GM23248 (cell line): ENCODE measurements around the gene PTPRE.

Experiments used
- EZH2 ChIP-seq: fragments of 200-600 bp; sonication (generic); IDR thresholded peaks from 2 replicates; pipeline ENCODE4 v1.6.1; 2018; ENCODE audit warnings: antibody characterized with exemption, mild to moderate bottlenecking; ENCODE audit not compliant: insufficient read depth, poor library complexity, severe bottlenecking
- EZH2phosphoT487 ChIP-seq: fragments of 200-600 bp; sonication (generic); IDR thresholded peaks from 2 replicates; pipeline ENCODE4 v1.6.1; 2018; ENCODE audit warnings: antibody characterized with exemption, moderate library complexity, mild to moderate bottlenecking, low read depth; ENCODE audit not compliant: insufficient read depth

DNA sequence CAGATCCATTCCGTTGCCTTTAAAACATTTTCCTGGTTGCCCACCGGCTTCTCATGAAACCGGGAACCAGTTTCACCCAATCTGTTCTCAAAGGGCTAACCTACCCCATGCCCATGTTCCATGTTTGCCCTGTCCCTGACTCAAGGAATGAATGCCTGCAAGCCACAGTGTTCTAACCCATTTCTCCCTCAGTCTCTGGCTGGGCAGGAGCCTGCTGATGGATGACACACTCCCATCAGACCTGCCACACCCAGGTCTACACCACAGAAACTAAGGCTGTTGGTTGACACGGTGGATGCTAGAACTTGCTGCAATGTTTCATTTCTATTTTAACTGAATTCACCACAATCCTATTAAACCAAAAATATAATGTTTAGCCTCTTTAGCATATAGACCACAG lies 29.8 kb upstream of the PTPRE start:
- TF ChIP-seq EZH2phosphoT487 (no peak), EZH2 (no peak)
